Measurements from ENCODE around the gene WDR64.

The WDR64 gene

DNA sequence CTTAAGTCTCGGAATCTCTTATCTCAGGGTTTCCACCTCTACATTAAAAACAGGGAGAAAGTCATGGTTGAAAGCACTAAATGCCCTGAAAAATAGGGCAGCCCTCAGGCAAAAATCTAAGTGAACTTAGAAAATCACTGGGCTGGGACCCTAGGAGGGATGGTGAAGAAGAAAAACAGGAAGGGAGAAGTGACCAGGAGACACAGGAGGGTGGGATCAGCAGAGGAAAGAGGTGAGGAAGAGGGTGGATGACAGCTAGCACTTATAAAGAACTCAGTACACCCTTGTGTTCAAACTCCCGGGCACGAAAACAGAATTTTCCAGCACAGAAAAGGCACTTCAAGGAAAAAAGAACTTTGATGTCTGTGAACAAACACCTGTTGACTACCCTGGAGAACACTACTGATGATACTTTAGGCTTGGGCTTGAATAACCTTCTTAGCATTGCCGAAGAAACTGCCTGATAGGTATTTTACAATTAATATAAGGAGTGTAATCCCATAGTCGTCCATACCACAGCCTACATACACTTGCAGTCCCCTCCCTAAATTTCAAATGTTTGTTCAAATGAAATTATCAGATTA lies 13.9 kb upstream of the WDR64 start:
- Histone ChIP-seq H3K27ac (no peak overlapping the region), H3K36me3 (replicated peaks) (peaks cover 12% of the 10 kb centered on the region), H3K27me3 (replicated peaks) (no peaks in the 10 kb centered on the region), H3K4me3 (ENCODE audit: low read depth, low read length) (peak overlapping the region; percentile 27)
- in situ Hi-C loops (cut with HindIII; ENCODE audit: low pct_ligation_motif_present, low sequenced_read_pairs): no loop called here
- no peak for DNase-seq
- TF ChIP-seq CTCF (IDR thresholded peaks at IDR 0.05; ENCODE audit: low read depth, low read length, missing control alignments): no peak

GRCh38 chr1:241638909-241639622 lies 13.0 kb upstream of the WDR64 start:
- in situ Hi-C loops (cut with HindIII; ENCODE audit: low pct_ligation_motif_present, low sequenced_read_pairs): no loop called here
- DNase-seq: no peak
- Histone ChIP-seq H3K27me3 (replicated peaks) (no peaks in the 10 kb centered on the region), H3K36me3 (replicated peaks) (peaks cover 12% of the 10 kb centered on the region), H3K27ac (peak overlapping the region; percentile 14), H3K4me3 (ENCODE audit: low read depth, low read length) (peak overlapping the region; percentile 96)
- TF ChIP-seq CTCF (IDR thresholded peaks at IDR 0.05; ENCODE audit: low read depth, low read length, missing control alignments): no peak

GRCh38 chr1:241639623-241640148 lies 12.4 kb upstream of the WDR64 start:
- in situ Hi-C loops (cut with HindIII; ENCODE audit: low pct_ligation_motif_present, low sequenced_read_pairs): no loop called here
- peak; percentile 1 for TF ChIP-seq CTCF (IDR thresholded peaks at IDR 0.05; ENCODE audit: low read depth, low read length, missing control alignments)
- peaks cover 9% of the 10 kb centered on the region for H3K36me3 ChIP-seq (replicated peaks)
- H3K27ac ChIP-seq: peak overlapping the region; percentile 61
- DNase-seq: peak; percentile 32
- peak overlapping the region; percentile 96 for H3K4me3 ChIP-seq (ENCODE audit: low read depth, low read length)
- H3K27me3 ChIP-seq (replicated peaks): no peaks in the 10 kb centered on the region

DNA sequence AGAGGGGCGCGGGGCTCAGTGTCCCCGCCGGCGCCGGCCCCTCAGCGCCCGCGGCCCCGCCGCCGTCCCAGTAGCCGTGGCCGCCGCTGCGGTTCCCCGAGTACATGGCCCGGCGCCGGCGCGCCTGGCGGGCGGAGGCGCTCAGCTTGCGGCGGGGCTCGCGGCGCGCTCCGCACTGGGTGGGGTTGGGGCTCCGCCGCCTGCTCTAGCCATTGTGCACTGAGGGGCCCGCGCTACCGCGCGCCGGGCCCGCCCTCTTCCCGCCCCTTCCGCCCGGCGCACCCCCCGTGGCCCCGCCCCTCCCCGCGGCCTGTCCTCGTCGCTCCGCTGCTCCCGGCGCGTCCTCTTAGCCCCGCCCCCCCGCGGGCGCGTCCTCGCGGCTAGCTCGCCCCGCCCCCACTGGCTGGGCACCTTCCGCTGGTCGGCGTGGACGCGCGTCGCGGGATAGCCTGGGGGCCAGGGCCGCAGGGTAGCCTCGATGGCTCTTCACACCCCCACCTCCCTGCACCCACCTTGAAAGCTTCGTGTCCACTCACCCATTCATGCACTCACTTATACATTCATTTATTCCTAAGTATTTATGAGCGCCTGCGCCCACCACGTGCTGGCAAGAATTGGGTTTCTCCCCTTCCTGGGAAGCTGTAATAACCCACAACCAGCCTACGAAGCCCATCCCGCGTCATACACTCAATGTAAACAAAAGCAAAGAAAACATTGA lies 11.8 kb upstream of the WDR64 start, which contains the start of the genes CHML and OPN3:
Gene CHML (minus strand): TSS at position 221 of the 718 bp plus-strand sequence. CDS start 4,603 bp downstream, outside the sequence.
Gene OPN3 (minus strand): TSS at position 221 of the 718 bp plus-strand sequence. CDS start 115 bp downstream, at position 106.
- H3K4me3 ChIP-seq (ENCODE audit: low read depth, low read length): peak within 1 kb of the TSS; percentile 96
- DNase-seq: peak; percentile 76
- in situ Hi-C loops (cut with HindIII; ENCODE audit: low pct_ligation_motif_present, low sequenced_read_pairs): no loop called here
- H3K27ac ChIP-seq: peak within 1 kb of the TSS; percentile 61
- H3K36me3 ChIP-seq (replicated peaks): peaks cover 5% of the 10 kb centered on the region
- no peaks in the 10 kb centered on the region for H3K27me3 ChIP-seq (replicated peaks)
- no peak for TF ChIP-seq CTCF (IDR thresholded peaks at IDR 0.05; ENCODE audit: low read depth, low read length, missing control alignments)

DNA sequence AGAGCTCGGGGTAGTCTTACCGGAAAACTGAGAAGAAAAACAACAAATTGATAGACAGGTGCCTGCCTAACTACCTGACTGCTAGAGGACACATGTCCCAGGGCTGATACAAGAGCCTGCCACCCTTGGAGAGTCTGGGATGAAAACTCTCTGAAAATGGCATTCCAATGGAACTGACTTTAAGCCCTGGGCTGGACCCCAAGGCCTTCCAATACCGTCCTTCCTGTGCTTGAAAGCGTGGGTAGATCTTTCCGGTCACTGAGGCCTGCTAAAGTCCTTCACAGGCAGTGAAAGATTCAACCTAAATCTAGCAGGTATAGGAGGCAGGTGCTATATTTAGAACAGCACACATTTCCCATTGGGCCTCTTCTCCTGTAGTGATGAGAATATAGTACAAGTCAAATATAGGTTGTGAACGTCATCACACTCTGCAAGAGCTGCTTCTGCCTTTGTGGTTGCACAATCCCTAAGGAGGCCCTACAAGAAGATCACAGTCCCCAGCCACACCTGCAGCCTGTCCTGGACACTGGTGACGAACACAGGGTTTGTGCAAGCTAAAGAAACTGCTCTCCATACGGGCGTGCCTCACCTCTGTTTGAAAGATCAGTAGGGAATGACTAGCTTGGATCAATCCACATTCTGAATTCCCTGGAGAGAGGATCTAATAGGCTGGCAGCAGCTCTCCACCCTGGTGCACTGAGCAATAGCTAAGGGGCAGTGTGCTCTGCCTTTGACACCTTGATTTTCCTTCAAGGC lies 11.0 kb upstream of the WDR64 start:
- no peak for TF ChIP-seq CTCF (IDR thresholded peaks at IDR 0.05; ENCODE audit: low read depth, low read length, missing control alignments)
- Histone ChIP-seq H3K4me3 (ENCODE audit: low read depth, low read length) (no peak overlapping the region), H3K36me3 (replicated peaks) (peaks cover 2% of the 10 kb centered on the region), H3K27ac (peak overlapping the region; percentile 45), H3K27me3 (replicated peaks) (no peaks in the 10 kb centered on the region)
- no peak for DNase-seq
- in situ Hi-C loops (cut with HindIII; ENCODE audit: low pct_ligation_motif_present, low sequenced_read_pairs): no loop called here

Data from brain microvascular endothelial cell (primary cell).